ENCODE measurements around the gene SP1.

- no peak for TF ChIP-seq CTCF (IDR thresholded peaks at IDR 0.05; ENCODE audit: borderline replicate concordance, extremely low read depth, low read length, poor library complexity, severe bottlenecking)
- no peak for TF ChIP-seq EZH2 (IDR thresholded peaks at IDR 0.05; ENCODE audit: borderline replicate concordance, low read depth, low read length, severe bottlenecking)
Measured at GRCh38 chr12:53450936-53451335, 71.0 kb downstream of the SP1 start.

Data from DND-41 (cell line).